GM13976 (cell line): ENCODE data around the gene TAS2R20.

Source experiments
- DNase-seq: peaks from one replicate; pipeline ENCODE4 v3.0.0; 2012; ENCODE audit warnings: low spot score
- in situ Hi-C: fragments of 300-500 bp; cut with MboI; formaldehyde crosslinking; loops from one replicate; pipeline ENCODE4 v1.12.0; 2022; ENCODE audit warnings: low sequenced_read_pairs, mixed read lengths, inconsistent platforms; ENCODE audit not compliant: unreplicated experiment
- TF ChIP-seq, protein P1 (sequence below): IDR thresholded peaks from 2 replicates; pipeline ENCODE4 v1.5.1; 2012; ENCODE audit warnings: borderline replicate concordance, mild to moderate bottlenecking; ENCODE audit not compliant: insufficient read depth; ENCODE audit errors: extremely low read depth, missing control alignments, control extremely low read depth

The TAS2R20 gene

DNA sequence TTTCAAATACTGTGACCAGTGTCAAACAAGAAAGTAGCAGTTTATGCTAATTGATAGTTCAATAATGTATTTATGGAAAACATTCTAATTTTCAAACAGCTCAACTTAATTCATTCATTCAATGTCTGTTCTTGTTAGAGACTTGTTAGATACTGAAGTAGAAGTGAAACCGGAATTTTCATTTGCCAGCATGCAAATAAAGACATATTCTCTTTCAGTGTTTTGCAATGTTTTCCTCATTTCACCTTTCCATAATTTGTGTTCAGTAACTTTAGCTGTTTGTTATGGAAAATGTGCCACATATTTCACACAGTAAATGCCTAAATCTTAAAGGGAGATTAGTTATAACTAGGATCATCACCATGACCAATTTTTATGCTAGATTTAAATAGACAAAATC is 32.6 kb downstream of the TAS2R20 start:
- TF ChIP-seq, protein P1, sequence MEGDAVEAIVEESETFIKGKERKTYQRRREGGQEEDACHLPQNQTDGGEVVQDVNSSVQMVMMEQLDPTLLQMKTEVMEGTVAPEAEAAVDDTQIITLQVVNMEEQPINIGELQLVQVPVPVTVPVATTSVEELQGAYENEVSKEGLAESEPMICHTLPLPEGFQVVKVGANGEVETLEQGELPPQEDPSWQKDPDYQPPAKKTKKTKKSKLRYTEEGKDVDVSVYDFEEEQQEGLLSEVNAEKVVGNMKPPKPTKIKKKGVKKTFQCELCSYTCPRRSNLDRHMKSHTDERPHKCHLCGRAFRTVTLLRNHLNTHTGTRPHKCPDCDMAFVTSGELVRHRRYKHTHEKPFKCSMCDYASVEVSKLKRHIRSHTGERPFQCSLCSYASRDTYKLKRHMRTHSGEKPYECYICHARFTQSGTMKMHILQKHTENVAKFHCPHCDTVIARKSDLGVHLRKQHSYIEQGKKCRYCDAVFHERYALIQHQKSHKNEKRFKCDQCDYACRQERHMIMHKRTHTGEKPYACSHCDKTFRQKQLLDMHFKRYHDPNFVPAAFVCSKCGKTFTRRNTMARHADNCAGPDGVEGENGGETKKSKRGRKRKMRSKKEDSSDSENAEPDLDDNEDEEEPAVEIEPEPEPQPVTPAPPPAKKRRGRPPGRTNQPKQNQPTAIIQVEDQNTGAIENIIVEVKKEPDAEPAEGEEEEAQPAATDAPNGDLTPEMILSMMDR = no peak
- DNase-seq = no peak
- in situ Hi-C loops = no loop called here

DNA sequence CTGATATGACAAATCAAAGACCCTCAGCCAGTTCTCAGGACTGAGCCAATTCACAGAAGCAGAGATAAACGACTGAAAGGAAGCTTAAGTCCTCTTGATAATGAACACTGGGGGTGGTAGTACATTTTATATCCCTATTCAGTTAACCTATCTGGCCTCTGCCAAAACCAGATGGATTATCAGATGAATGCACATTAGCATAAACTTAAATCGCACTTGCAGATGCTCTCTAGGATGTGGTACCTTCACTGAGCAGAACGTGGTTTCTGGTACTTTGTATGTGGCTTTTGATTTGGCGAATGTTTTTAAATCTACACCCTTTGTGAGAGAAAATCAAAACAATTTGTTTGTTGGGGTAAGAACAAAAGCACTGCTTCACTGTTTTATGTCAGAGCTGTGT is 37.9 kb downstream of the TAS2R20 start:
- in situ Hi-C loops = no loop called here
- DNase-seq = no peak
- TF ChIP-seq, protein P1 = no peak

DNA sequence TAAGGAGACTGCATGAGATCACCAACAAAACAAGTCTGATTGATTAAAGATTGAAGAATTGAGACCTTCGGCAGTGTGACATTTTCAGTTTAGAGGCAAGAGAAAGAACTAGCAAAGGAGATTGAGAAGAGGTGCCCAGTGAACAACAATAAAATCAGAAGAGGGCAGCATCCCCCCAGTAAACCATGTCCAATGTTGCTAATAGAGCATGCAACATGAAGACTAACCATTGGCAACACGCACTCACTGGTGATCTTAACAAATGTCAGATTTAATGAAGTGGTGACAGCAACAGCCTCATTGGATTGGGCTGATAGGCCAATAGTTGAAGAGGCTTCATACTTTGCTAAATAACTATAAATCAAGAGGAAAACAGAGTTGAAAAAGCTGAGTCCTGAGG is 38.3 kb downstream of the TAS2R20 start:
- in situ Hi-C loops = no loop called here
- DNase-seq = no peak
- TF ChIP-seq, protein P1 = no peak

DNA sequence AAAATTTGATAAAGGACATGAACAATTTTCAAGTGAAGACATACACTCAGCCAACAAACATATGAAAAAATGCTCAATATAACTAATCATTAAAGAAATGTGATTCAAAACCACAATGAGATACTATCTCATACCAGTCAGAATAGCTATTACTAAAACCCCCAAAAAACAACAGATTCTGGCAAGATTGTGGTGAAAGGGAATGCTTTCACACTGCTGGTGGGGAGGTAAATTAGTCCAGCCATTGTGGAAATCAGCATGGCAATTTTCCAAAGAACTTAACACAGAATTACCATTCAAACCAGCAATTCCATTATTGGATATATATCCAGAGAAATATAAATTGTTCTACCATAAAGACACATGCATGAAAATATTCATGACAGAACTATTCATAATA is 40.4 kb downstream of the TAS2R20 start:
- in situ Hi-C loops = no loop called here
- TF ChIP-seq, protein P1 = no peak
- no peak for DNase-seq

DNA sequence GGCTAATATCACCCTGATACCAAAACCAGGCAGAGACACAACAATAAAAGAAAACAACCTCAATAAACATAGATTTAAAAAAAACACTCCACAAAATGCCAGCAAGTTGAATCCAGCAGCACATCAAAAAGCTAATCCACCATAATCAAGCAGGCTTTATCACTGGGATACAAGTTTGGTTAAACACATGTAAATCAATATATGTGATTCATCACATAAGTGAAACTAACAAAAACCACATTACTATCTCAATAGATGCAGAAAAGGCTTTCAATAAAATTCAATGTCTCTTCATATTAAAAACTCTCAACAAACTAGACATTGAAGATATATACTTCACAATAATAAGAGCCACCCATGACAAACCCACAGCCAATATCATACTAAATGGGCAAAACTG is 42.0 kb downstream of the TAS2R20 start:
- TF ChIP-seq, protein P1 = no peak
- DNase-seq = no peak
- in situ Hi-C loops = no loop called here

DNA sequence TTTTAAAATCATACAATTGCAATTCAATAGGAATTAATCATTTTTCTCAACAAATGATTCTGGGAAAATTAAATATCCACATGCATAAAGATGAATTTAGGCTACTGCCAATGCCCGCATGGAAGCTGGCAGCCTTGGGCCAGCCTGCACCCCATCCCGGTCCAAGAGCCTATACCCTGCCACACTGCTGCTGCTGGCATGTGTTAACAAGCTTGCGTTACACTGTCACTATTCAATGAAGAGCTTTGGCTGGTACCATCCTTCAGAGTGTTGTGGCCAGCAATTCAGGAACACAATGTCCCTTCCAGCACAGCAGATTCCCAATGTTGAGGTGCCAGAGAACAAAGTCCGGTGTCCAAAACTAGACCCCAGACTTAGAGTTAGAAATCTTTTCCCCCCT is 45.5 kb downstream of the TAS2R20 start:
- no peak for DNase-seq
- TF ChIP-seq, protein P1 = no peak
- in situ Hi-C loops = no loop called here
